PC-3 (cell line): Measurements from ENCODE around the gene SIN3B. TPM values are rescaled to one million over a fixed set of nuclear protein-coding genes. Genes with fewer than 3 reads are reported as not detected.

ENCODE experiments used
- ATAC-seq: fragments of 200-7000 bp; cut with Tn5 transposase; 2 replicates; pipeline ENCODE4 v1.9.1; 2020; ENCODE audit warnings: mild to moderate bottlenecking, moderate library complexity
- BruUV-seq: library from RNA; stranded (reverse); fragments of 400-500 nt; replicated peaks from 2 replicates; lab custom pipeline; 2021; lab: Mats Ljungman, UMichigan
- CTCF ChIA-PET: fragments of 300-600 bp; sonication (Branson Sonifier 250); formaldehyde crosslinking; loops from one replicate; lab custom pipeline; 2022; ENCODE audit warnings: antibody characterized with exemption; lab: Charles Lee
- POLR2A ChIA-PET: fragments of 300-600 bp; sonication (Branson Sonifier 250); formaldehyde crosslinking; loops from one replicate; lab custom pipeline; 2022; ENCODE audit warnings: antibody characterized with exemption; ENCODE audit not compliant: unreplicated experiment; lab: Charles Lee
- DNase-seq: peaks from one replicate; pipeline ENCODE4 v3.0.0-alpha.2; 2015
- H2AFZ ChIP-seq: fragments of 300-600 bp; sonication (generic); 2 replicates; pipeline ENCODE4 v1.6.0; 2016; ENCODE audit warnings: antibody characterized with exemption, low read length
- H3F3A ChIP-seq: fragments of 300-600 bp; sonication (generic); one replicate; pipeline ENCODE4 v1.6.0; 2017; ENCODE audit warnings: antibody characterized with exemption, low read length, control low read depth, mild to moderate bottlenecking; ENCODE audit not compliant: unreplicated experiment
- H3K27ac ChIP-seq: fragments of 300-600 bp; sonication (generic); 2 replicates; pipeline ENCODE4 v1.5.1; 2016; ENCODE audit warnings: mild to moderate bottlenecking, low read length
- H3K27me3 ChIP-seq: fragments of 300-600 bp; sonication (generic); 2 replicates; pipeline ENCODE4 v1.6.1; 2016; ENCODE audit warnings: low read length, mixed read lengths
- H3K36me3 ChIP-seq: fragments of 300-600 bp; sonication (generic); 2 replicates; pipeline ENCODE4 v1.6.1; 2016; ENCODE audit warnings: low read depth, mixed run types, low read length, mixed read lengths
- H3K4me1 ChIP-seq: fragments of 300-600 bp; sonication (generic); 2 replicates; pipeline ENCODE4 v1.5.1; 2016; ENCODE audit warnings: low read length; ENCODE audit not compliant: insufficient read depth
- H3K4me2 ChIP-seq: fragments of 300-600 bp; sonication (generic); 2 replicates; pipeline ENCODE4 v1.6.0; 2016; ENCODE audit warnings: low read length
- H3K4me3 ChIP-seq: fragments of 300-600 bp; sonication (generic); 2 replicates; pipeline ENCODE4 v1.5.1; 2016; ENCODE audit warnings: mild to moderate bottlenecking, low read length, mixed read lengths
- H3K79me2 ChIP-seq: fragments of 300-600 bp; sonication (generic); 2 replicates; pipeline ENCODE4 v1.6.1; 2017; ENCODE audit warnings: low read length, mixed read lengths
- H3K9ac ChIP-seq: fragments of 300-600 bp; sonication (generic); 2 replicates; pipeline ENCODE4 v1.6.0; 2016; ENCODE audit warnings: mild to moderate bottlenecking, low read length
- H3K9me2 ChIP-seq: fragments of 300-600 bp; sonication (generic); replicated peaks from 2 replicates; pipeline ENCODE4 v1.6.1; 2016; ENCODE audit warnings: mixed run types, low read length, mixed read lengths
- H3K9me3 ChIP-seq: fragments of 300-600 bp; sonication (generic); 2 replicates; pipeline ENCODE4 v1.6.1; 2016; ENCODE audit warnings: low read length, mixed read lengths
- H4K20me1 ChIP-seq: fragments of 300-600 bp; sonication (generic); 2 replicates; pipeline ENCODE4 v1.6.1; 2016; ENCODE audit warnings: low read length, mixed read lengths
- EZH2 ChIP-seq: fragments of 300-600 bp; sonication (generic); IDR thresholded peaks from one replicate; pipeline ENCODE4 v1.6.1; 2017; ENCODE audit warnings: antibody characterized with exemption, mild to moderate bottlenecking, low read length; ENCODE audit not compliant: unreplicated experiment
- EZH2phosphoT487 ChIP-seq: fragments of 300-600 bp; sonication (generic); IDR thresholded peaks from 2 replicates; pipeline ENCODE4 v1.6.1; 2018; ENCODE audit warnings: mild to moderate bottlenecking, antibody characterized with exemption, low read length, borderline replicate concordance
- intact Hi-C: fragments of 100-400 bp; cut with micrococcal nuclease; formaldehyde crosslinking; loops from 2 replicates; pipeline ENCODE4 v1.9.0; 2023
- total RNA-seq: library from RNA; depleted of rRNA; stranded (reverse); fragments of >200 nt; gene quantifications from 2 replicates; pipeline ENCODE4 v1.2.3, GENCODE V29; 2014
- TF ChIP-seq, protein P1 (sequence below): fragments of 300-600 bp; sonication (generic); conservative IDR thresholded peaks from 2 replicates; pipeline ENCODE4 v1.5.1; 2017; ENCODE audit warnings: antibody characterized with exemption, low read depth, mild to moderate bottlenecking, low read length

The SIN3B gene
- total RNA-seq, 1 experiment from 2014 or later = 46.4 TPM

DNA sequence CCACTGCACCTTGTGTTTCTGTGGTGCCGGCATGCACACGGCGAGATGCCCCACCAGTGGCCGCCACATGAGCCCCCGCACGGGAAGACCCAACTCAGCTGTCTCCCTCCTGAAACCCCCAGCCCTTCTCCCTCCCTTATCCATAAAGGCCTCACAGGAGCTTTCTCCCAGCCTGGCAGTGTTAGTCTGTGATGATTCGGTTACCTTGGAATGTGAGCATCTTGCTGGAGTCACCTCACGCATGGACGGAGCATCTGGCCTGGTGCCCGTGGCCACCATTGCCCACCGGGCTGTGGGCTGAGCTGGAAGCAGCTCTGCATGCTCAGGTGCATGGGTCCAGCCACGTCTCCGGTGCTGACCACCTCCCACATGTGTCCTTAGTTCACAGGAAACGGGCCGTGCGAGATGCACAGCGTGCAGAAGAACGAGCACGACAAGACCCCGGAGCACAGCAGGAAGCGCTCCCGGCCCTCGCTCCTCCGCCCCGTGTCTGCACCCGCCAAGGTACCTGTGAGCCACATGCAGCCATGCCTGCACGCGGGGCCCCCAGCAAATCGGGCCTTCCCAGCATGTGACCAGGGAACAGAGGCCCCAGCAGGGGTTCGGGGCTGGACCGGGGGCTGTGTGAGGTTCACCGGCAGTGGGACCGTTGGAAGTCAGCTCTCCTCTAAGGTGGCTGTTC lies 22.0 kb downstream of the SIN3B start:
- Histone ChIP-seq H3K79me2 (no peaks in the 10 kb centered on the region), H3K36me3 (peaks cover 61% of the 10 kb centered on the region), H3K4me1 (peaks cover 36% of the 10 kb centered on the region), H4K20me1 (no peaks in the 10 kb centered on the region), H3K9ac (peak overlapping the region; percentile 59), H3K27me3 (no peaks in the 10 kb centered on the region), H3K4me3 (peak overlapping the region; percentile 1; the same call in 1 of the 2 replicates), H2AFZ (no peak overlapping the region), H3K9me2 (no peaks in the 10 kb centered on the region), H3K27ac (peak overlapping the region; percentile 97), H3K9me3 (no peaks in the 10 kb centered on the region), H3F3A (peaks cover 10% of the 10 kb centered on the region), H3K4me2 (peak overlapping the region; percentile 61)
- DNase-seq = peak; percentile 87
- peak; percentile 29 for ATAC-seq
- intact Hi-C loops = loop anchor here (2.0 kb wide), 1 partner anchor 132 kb away; the partner anchor contains the start of gene NWD1
- ChIA-PET POLR2A (no interaction called here), CTCF (no interaction called here)
- no TSS peak for BruUV-seq
- TF ChIP-seq, protein P1, sequence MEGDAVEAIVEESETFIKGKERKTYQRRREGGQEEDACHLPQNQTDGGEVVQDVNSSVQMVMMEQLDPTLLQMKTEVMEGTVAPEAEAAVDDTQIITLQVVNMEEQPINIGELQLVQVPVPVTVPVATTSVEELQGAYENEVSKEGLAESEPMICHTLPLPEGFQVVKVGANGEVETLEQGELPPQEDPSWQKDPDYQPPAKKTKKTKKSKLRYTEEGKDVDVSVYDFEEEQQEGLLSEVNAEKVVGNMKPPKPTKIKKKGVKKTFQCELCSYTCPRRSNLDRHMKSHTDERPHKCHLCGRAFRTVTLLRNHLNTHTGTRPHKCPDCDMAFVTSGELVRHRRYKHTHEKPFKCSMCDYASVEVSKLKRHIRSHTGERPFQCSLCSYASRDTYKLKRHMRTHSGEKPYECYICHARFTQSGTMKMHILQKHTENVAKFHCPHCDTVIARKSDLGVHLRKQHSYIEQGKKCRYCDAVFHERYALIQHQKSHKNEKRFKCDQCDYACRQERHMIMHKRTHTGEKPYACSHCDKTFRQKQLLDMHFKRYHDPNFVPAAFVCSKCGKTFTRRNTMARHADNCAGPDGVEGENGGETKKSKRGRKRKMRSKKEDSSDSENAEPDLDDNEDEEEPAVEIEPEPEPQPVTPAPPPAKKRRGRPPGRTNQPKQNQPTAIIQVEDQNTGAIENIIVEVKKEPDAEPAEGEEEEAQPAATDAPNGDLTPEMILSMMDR = no peak
- TF ChIP-seq EZH2phosphoT487 (no peak), EZH2 (no peak)

- no peak overlapping the region for H2AFZ ChIP-seq
- intact Hi-C loops = no loop called here
- H3K9me3 ChIP-seq = no peaks in the 10 kb centered on the region
- H3K4me1 ChIP-seq = peaks cover 33% of the 10 kb centered on the region
- no peaks in the 10 kb centered on the region for H3K79me2 ChIP-seq
- POLR2A ChIA-PET = no interaction called here
- peaks cover 52% of the 10 kb centered on the region for H3K36me3 ChIP-seq
- H3F3A ChIP-seq = peaks cover 10% of the 10 kb centered on the region
- DNase-seq (no peak), ATAC-seq (no peak)
- no peak overlapping the region for H3K9ac ChIP-seq
- H3K4me3 ChIP-seq = no peak overlapping the region
- no TSS peak for BruUV-seq
- TF ChIP-seq, protein P1 = no peak
- no peak for TF ChIP-seq EZH2
- TF ChIP-seq EZH2phosphoT487 = no peak
- no peak overlapping the region for H3K27ac ChIP-seq
- CTCF ChIA-PET = no interaction called here
- no peaks in the 10 kb centered on the region for H3K9me2 ChIP-seq
- no peak overlapping the region for H3K4me2 ChIP-seq
- no peaks in the 10 kb centered on the region for H3K27me3 ChIP-seq
- no peaks in the 10 kb centered on the region for H4K20me1 ChIP-seq
Measured at GRCh38 chr19:16853066-16853465, 23.9 kb downstream of the SIN3B start.

DNA sequence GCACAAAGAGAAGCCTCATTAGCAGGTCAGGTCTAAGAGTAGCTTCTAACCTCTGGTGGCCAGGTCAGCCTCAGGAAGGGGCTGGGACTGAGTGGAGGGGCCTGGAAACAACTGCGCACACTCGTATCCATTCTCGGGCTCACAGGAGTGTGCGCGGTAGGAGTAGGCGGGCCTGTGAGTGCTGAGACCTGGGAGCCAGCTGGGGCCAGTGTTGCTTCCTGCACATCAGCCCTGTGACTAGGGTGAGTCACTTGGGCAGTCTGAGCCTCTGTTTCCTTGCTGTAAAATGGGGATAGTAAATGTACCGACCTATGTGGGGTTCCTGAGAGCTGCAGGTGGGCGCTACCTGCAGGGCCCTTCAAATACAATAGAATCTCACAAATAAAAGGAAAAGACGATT lies 26.9 kb downstream of the SIN3B start:
- Histone ChIP-seq H4K20me1 (no peaks in the 10 kb centered on the region), H3K27me3 (no peaks in the 10 kb centered on the region), H3K9me3 (no peaks in the 10 kb centered on the region), H3K4me1 (peaks cover 5% of the 10 kb centered on the region), H3K4me2 (no peak overlapping the region), H3K9me2 (no peaks in the 10 kb centered on the region), H3K27ac (no peak overlapping the region), H3K9ac (no peak overlapping the region), H3K4me3 (no peak overlapping the region), H3K36me3 (peaks cover 39% of the 10 kb centered on the region), H3F3A (no peaks in the 10 kb centered on the region), H3K79me2 (no peaks in the 10 kb centered on the region), H2AFZ (no peak overlapping the region)
- DNase-seq (no peak), ATAC-seq (no peak)
- intact Hi-C loops = no loop called here
- ChIA-PET CTCF (no interaction called here), POLR2A (no interaction called here)
- no TSS peak for BruUV-seq
- TF ChIP-seq EZH2phosphoT487 (no peak), EZH2 (no peak)
- TF ChIP-seq, protein P1 = no peak
